GM18498 (cell line): ENCODE data around the gene UVSSA.
A peak's percentile ranks its signal among the peaks of the same experiment; 100 is the strongest.

ENCODE experiments used
- ATAC-seq: cut with Tn5 transposase; IDR thresholded peaks from one replicate; pipeline ENCODE4 v1.9.1; 2021; ENCODE audit warnings: mild to moderate bottlenecking, moderate library complexity; ENCODE audit not compliant: unreplicated experiment

UVSSA gene, protein sequence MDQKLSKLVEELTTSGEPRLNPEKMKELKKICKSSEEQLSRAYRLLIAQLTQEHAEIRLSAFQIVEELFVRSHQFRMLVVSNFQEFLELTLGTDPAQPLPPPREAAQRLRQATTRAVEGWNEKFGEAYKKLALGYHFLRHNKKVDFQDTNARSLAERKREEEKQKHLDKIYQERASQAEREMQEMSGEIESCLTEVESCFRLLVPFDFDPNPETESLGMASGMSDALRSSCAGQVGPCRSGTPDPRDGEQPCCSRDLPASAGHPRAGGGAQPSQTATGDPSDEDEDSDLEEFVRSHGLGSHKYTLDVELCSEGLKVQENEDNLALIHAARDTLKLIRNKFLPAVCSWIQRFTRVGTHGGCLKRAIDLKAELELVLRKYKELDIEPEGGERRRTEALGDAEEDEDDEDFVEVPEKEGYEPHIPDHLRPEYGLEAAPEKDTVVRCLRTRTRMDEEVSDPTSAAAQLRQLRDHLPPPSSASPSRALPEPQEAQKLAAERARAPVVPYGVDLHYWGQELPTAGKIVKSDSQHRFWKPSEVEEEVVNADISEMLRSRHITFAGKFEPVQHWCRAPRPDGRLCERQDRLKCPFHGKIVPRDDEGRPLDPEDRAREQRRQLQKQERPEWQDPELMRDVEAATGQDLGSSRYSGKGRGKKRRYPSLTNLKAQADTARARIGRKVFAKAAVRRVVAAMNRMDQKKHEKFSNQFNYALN

DNA sequence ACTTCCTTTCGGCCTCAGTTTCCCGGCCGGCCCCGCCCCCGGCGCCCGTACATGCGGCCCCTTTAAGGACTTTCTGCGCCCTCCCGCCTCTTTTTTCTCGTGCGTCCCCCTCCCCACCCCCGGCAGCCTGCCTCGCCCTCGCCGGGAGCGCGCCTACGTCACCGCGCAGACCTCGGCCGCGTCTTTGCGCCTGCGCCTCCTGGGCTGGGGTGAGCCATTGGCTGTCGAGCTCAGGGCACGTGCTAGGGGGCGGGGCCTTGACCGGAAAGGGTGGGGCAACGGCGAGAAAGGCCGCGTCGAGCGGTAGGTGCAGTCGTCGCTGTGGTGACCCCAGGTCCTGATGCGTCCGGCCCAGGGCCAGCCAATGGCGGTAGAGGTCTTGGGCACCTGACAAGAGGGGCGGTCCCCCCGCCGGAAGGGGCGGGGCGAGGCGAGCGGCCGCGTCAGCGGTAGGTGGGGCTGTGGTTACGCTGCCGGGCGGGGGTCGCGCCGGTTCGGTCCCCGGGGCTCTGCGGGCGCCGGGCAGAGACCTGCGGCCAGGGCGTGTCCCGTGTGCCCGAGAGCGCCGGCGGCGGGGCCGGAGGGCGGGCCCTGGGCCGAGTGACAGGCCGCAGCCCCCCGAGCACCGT, at the start of gene UVSSA:
Gene UVSSA, plus strand, starts transcription at position 428 of the 629 bp plus-strand sequence. CDS start 884 bp downstream, outside the sequence.
- peak; percentile 94 for ATAC-seq

DNA sequence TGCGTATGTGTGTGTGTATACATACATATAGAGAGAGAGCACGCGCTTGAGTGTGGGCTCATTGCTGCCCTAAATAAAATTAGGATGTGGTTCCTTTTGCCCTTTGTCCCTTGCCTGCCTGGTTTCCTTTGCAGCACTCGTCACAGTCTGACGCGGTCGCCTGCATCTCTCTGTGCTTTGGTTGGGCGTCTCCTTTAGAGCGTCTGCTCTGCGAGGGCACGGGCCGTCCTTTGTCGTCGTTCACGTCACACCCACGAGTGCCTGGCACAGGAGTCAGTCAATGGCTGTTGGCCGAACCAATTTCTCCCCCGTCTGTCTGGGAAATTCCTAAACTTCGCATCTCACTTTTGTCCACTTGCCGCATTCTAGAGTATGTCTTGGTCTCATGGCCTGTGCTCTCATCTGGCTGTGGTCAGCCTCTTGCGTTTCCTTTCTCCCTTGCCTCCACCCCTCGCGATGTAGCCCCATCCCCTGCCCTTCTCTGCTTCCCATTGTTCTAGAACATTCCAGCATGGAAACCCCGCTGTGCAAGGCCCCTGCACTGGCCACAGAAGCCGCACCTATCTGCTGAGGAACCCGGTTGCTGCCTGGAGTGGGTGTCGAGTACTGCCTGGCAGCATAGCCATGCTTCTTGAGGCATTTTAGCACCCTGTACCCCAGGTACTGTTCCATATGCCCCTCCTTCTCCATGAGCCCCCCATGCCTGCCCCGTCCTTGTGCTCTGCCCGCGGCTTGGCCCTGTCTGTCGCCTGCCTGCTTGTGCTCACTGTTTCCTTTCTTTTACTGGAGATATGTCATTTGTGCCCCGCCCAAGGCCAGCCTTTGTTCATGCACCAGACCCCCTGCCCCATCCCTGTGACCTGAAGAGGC, 49.3 kb upstream of the UVSSA start:
- no peak for ATAC-seq

GRCh38 chr4:1298461-1298860, 48.5 kb upstream of the UVSSA start:
- no peak for ATAC-seq

DNA sequence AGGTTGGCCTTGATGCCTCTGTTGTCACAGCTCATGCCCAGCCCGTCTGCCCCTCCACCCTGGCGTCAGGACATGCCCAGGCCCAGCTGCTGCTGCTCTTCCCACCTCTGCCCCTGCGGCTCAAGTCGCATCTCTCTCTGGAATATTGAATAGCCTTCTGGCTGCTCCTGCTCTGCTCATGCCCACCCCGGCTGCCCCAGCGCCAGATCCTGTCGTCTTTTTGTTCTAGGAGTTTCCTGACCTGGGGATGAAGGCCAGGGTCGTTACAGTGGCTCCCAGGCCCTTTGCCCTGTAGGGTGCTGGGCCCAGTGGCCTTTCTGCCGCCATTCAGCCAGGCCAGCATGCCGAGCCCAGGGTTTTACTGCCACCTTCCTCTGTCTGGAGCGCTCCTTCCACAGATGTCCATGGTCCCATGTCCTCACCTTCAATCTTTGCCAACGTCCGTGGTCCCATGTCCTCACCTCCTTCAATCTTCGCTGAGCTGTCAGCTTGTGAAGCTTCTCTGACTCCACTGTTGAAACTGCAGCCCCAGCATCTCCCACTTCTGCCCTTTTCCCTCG, 47.6 kb upstream of the UVSSA start:
- no peak for ATAC-seq

- no peak for ATAC-seq
Measured at GRCh38 chr4:1300466-1301455, 46.2 kb upstream of the UVSSA start.

DNA sequence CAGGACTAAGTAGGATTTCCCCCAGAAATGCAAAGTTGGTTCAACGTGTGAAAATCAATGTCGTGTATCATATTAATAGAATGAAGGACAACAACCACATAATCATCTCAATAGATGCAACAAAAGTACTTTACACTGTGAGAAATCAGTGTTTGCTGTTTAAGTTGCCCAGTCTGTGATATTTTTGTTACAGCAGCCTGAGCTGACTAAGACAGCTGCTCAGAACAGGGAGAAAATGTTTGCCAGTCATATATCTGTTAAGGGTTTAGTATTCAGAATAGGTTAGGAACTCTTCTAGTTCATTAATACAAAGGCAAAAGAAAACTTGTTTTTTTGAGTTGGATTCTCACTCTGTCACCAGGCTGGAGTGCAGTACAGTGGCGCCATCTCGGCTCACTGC, 44.8 kb upstream of the UVSSA start:
- no peak for ATAC-seq

GRCh38 chr4:1305261-1305711, 41.7 kb upstream of the UVSSA start:
- no peak for ATAC-seq

DNA sequence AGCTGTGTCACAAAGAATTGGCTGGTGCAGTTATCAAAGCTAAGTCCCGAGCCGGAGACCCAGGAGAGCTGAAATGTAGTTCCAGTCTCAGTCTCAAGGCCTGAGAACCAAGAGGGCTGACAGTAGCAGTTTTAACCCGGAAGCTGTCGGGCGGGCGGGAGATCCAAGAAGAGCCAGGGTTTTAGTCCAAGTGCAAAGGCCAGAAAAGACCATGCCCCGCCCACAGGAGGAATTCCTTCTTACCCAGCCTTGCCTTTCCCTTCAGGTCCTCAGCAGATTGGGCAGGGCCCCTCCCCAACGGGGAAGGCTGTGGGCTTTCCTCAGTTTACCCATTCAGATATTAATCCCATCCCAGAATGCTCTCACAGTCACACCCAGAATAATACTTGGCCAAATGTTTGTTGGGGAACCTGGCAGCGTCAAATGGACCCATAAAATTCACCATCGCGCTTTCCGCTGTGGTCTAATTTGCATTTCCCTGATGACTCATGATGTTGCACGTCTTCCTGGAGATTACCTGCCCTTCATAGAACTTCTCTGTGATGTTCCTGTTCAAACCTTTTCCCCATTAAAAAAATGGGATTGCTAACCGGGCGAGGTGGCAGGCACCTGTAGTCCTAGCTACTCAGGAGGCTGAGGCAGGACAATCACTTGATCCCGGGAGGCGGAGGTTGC, 41.1 kb upstream of the UVSSA start:
- no peak for ATAC-seq

DNA sequence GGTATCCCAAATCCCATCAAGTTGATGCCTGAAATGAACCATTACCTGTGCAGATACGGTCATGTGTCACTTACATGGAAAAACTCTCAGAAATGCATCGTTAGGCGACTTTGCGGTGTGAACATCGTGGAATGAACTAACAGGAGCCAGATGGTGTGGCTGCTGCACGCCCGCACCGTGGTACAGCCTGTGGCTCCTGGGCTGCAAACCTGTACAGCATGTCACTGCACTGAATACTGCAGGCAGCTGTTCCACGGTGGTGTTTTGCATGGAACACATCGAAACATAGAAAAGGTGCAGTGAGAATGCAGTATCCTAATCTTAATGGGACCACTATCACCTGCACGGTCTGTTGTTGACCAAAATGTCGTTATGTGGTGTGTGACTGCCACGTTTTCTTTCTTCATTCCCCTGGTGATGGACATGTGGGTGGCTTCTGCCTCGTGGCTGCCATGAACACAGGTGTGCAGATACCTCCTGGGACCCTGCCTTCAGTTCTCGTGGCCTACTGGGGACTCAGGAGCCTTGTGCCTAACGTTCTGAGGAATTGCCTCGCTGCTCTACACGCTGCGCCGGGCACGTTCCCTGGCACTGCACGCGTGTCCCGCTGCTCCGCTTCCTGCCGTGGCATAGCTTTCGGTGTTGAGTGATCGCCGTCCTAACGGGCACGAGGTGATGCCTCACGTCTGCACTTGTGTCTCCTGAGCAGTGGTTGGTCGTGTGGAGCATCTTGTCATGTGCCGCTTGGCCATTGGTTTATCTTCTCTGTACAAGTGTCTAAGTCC, 38.9 kb upstream of the UVSSA start:
- no peak for ATAC-seq

- ATAC-seq = no peak
Measured at GRCh38 chr4:1309261-1310010, 37.6 kb upstream of the UVSSA start.

- ATAC-seq = no peak
Measured at GRCh38 chr4:1310031-1310795, 36.8 kb upstream of the UVSSA start.

DNA sequence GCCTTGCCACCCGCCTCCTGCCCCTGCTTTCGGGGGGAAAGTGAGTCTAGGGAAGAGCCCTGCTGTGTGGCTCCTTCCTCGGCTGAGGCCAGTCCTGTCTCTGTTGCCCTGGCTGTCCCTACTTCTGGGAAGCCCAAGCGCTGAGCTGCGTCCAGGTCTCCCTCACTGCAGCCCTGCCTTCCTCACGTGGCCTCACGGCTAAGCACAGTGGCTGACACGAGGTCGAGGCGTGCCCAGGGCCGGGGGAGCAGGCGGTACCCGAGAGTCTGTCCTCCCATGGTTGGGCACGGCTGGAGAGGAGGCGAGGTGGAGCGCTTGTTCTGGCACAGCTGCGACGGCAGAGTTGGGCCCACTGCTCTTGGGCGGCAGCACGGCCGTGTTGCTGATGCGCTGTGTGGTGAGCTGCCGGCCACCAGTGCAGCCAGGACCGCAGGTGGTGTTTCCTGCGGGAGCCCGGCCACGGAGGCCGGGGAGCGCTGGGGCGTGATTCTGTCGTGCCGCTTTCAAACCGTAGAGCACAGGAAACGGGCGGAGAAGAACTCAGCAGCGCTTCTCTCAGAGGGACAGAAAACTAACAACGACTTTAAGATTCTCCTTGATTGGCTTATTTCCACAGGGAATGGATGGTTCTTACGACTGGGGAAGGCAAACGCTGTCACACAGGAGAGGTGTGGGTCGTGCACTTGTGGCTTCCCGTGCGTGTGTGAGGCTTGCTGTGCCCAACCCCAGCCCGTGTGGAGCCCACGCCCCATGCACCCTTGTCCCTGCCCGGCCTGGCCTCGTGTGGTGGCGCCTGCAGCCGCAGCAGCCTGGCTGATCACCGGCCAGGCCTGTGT, 36.0 kb upstream of the UVSSA start:
- ATAC-seq = no peak

DNA sequence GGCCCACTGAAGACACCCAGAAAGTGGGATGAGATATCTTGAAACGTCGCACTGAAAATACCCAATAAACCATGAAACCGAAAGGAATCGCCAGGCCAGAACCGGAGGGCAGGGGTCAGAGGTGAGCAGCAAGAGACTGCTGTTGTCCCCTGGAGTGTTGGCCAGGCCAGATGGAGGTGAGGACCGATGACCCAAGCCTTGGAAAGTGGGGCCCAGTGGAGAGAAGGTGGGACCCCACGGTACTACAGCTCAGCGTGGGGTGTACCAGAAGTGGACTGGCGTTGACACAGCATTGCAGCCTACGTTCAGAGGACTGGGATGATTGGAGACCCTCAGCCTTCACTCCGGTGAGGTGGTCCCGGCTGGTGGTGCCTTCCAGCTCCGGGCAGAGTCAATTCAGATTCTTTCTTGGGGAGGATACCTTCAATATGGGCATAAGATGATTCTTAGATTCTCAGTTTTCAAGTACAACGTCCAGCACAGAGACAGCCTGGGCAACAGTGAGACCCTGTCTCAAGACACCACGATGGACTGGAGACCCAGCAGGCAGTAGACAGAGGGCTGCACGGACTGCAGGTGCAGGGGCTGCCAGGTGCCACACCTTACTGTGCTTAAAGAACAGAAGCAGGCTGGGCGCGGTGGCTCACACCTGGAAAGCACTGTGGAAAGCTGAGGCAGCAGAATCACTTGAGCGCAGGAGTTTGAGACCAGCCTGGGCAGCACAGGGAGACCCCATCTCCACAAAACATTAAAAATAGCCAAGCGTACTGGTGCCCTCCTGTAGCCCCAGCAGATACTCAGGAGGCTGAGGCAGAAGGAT, 34.0 kb upstream of the UVSSA start:
- no peak for ATAC-seq

DNA sequence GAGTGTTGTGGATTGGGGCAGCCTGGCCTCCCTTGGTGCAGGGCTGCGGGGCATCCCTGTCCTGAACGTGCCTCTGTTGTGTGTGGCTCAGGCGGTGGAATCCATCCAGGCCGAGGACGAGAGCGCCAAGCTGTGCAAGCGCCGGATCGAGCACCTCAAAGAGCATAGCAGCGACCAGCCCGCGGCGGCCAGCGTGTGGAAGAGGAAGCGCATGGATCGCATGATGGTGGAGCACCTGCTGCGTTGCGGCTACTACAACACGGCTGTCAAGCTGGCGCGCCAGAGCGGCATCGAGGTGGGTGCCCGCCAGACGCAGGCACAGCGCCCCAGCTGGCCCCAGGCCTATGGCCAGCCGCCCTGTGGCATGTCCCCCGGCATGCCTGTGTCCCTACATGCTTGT, 31.7 kb upstream of the UVSSA start:
- no peak for ATAC-seq
